A549 (cell line): ENCODE results near the gene PYY.

ENCODE experiments used
- HMGXB4 ChIP-seq: fragments of 250-450 bp; sonication (Bioruptor Pico); IDR thresholded peaks from 2 replicates; pipeline ENCODE4 v1.5.0; 2021; ENCODE audit warnings: mild to moderate bottlenecking, moderate library complexity, borderline replicate concordance
- MAX ChIP-seq: IDR thresholded peaks from 2 replicates; pipeline ENCODE4 v1.6.1; 2012
- MAZ ChIP-seq: fragments of 150-350 bp; IDR thresholded peaks from 2 replicates; pipeline ENCODE4 v1.6.1; 2014; ENCODE audit warnings: antibody characterized with exemption, low read depth, low read length, borderline replicate concordance
- POLR2A ChIP-seq: IDR thresholded peaks from 2 replicates; pipeline ENCODE4 v1.6.1; 2012; ENCODE audit warnings: mild to moderate bottlenecking, low read length
- POLR2AphosphoS2 ChIP-seq: conservative IDR thresholded peaks from 2 replicates; pipeline ENCODE4 v1.6.1; 2012; ENCODE audit warnings: low read length, improper control_type of control experiment, inconsistent platforms
- RAD21 ChIP-seq, 2 experiments: fragments of >200 bp in 1 of 2; sonication (Bioruptor Twin) in 1 of 2; formaldehyde crosslinking in 1 of 2; IDR thresholded peaks in 1 of 2; conservative IDR thresholded peaks in 1 of 2; 2 replicates in 1 of 2; 3 replicates in 1 of 2; pipeline ENCODE4 v1.6.1; 2012 to 2018; ENCODE audit warnings: inconsistent platforms in 1 of 2
- REST ChIP-seq: fragments of 200-600 bp; sonication (generic); IDR thresholded peaks from 2 replicates; pipeline ENCODE4 v1.6.1; 2016; ENCODE audit warnings: antibody characterized with exemption, mild to moderate bottlenecking, moderate library complexity
- RFX5 ChIP-seq: fragments of 450-650 bp; IDR thresholded peaks from 2 replicates; pipeline ENCODE4 v1.7.1; 2014; ENCODE audit warnings: antibody characterized with exemption, mild to moderate bottlenecking, moderate library complexity
- TF ChIP-seq, protein P1 (sequence below): fragments of 450-650 bp; IDR thresholded peaks from 2 replicates; pipeline ENCODE4 v1.6.1; 2014; ENCODE audit warnings: antibody characterized with exemption
- TF ChIP-seq, protein P2 (sequence below): fragments of >200 bp; sonication (Bioruptor Twin); formaldehyde crosslinking; IDR thresholded peaks from 3 replicates; pipeline ENCODE4 v1.5.1; 2016

- TF ChIP-seq RAD21 (conservative IDR thresholded peaks at IDR 0.05 in 1 of 2, IDR thresholded peaks at IDR 0.05 in 1 of 2), result no peak
- no peak for TF ChIP-seq REST
- TF ChIP-seq MAZ, result no peak
- TF ChIP-seq HMGXB4, result no peak
- TF ChIP-seq MAX, result no peak
- TF ChIP-seq, protein P1, sequence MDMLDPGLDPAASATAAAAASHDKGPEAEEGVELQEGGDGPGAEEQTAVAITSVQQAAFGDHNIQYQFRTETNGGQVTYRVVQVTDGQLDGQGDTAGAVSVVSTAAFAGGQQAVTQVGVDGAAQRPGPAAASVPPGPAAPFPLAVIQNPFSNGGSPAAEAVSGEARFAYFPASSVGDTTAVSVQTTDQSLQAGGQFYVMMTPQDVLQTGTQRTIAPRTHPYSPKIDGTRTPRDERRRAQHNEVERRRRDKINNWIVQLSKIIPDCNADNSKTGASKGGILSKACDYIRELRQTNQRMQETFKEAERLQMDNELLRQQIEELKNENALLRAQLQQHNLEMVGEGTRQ, result no peak
- TF ChIP-seq, protein P2, sequence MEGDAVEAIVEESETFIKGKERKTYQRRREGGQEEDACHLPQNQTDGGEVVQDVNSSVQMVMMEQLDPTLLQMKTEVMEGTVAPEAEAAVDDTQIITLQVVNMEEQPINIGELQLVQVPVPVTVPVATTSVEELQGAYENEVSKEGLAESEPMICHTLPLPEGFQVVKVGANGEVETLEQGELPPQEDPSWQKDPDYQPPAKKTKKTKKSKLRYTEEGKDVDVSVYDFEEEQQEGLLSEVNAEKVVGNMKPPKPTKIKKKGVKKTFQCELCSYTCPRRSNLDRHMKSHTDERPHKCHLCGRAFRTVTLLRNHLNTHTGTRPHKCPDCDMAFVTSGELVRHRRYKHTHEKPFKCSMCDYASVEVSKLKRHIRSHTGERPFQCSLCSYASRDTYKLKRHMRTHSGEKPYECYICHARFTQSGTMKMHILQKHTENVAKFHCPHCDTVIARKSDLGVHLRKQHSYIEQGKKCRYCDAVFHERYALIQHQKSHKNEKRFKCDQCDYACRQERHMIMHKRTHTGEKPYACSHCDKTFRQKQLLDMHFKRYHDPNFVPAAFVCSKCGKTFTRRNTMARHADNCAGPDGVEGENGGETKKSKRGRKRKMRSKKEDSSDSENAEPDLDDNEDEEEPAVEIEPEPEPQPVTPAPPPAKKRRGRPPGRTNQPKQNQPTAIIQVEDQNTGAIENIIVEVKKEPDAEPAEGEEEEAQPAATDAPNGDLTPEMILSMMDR, result no peak
- no peak for TF ChIP-seq RFX5
- no peak for TF ChIP-seq POLR2AphosphoS2
- no peak for TF ChIP-seq POLR2A
Observed at GRCh38 chr17:44000871-44001460, 47.2 kb upstream of the PYY start.
